ENCODE results near the gene NDUFS3.
"Not testable (repeated sequence)": the region's sequence is repeated elsewhere in the genome, so short reads cannot be mapped to it uniquely, and the experiment has no call there.

Gene NDUFS3

DNA sequence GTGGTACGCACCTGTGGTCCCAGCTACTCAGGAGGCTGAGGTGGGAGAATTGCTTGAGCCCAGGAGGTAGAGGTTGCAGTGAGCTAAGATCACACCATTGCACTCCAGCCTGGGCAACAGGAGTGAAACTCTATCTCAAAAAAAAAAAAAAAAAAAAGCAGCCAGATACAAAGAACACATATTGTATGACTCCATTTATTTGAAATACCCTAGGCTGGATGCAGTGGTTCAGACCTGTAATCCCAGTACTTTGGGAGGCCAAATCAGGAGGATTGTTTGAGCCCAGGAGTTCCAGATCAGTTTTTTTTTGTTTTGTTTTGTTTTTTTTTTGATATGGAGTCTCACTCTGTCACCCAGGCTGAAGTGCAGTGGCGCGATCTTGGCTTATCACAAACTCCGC lies 16.5 kb upstream of the NDUFS3 start:
- not testable (repeated sequence) for DNase-seq

DNA sequence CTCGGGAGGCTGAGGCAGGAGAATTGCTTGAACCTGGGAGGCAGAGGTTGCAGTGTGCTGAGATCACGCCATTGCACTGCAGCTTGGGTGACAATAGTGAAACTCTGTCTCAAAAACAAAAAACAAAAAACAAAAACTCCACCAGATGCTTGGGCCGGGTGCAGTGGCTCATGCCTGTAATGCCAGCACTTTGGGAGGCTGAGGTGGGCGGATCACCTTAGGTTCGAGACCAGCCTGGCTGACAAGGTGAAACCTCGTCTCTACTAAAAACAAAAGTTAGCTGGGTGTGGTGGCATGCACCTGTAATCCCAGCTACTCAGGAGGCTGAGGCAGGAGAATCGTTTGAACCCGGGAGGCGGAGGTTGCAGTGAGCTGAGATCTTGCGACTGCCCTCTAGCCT lies 14.5 kb upstream of the NDUFS3 start:
- not testable (repeated sequence) for DNase-seq

DNA sequence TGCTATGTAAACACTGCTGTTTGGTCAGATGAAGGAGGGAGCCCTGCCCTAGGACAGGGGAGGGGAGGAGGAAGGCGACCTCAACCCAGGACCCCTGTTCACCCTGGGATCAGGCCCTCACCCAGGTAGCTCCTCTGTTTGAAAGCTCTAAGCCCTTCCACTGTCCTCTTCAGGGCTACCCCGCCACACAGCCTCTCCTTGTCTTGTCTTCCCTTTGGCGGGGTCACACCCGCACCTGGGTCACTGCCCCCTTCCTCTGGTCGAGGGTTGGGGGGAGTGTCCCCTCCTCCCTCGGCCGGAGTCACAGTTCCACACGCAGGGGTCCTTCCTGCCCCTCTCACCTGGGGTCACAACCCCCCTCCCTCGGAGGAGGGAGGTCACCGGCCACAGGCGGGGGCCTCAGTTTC lies 13.9 kb upstream of the NDUFS3 start:
- DNase-seq, result peak; percentile 6

DNA sequence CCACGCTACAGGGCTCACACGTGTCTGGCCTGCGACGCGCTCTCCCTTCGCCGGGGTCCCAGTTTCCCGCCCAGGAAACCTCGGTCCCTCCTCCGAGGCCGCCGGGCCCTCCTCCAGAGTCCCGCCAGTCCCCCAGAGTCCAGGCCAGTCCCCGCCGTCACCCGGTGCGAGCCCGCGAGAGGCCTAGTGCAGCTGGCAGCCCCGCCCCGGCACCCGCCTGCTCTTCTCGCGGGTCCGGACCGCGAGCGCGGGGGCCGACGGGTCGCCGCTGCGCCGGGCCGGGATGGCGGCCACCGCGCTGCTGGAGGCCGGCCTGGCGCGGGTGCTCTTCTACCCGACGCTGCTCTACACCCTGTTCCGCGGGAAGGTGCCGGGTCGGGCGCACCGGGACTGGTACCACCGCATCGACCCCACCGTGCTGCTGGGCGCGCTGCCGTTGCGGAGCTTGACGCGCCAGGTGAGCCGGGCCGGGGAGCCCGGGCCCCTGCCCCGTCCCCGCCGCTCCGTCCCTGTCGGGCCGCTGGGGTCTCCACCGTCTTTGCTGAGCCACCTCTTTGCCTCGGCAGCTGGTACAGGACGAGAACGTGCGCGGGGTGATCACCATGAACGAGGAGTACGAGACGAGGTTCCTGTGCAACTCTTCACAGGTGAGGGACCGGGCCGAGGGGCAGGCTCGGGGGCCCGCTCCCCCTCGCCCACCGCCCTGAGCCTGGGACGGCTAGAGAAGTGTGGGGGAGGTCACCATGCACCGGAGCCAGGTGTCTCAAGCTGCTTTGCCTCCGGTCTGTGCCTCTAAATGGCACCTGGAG lies 13.3 kb upstream of the NDUFS3 start, which contains the start of gene PTPMT1:
Gene PTPMT1, plus strand, starts transcription at position 260 of the 809 bp plus-strand sequence. Its CDS starts 24 bp downstream, at position 284.
- DNase-seq, result peak; percentile 73

DNA sequence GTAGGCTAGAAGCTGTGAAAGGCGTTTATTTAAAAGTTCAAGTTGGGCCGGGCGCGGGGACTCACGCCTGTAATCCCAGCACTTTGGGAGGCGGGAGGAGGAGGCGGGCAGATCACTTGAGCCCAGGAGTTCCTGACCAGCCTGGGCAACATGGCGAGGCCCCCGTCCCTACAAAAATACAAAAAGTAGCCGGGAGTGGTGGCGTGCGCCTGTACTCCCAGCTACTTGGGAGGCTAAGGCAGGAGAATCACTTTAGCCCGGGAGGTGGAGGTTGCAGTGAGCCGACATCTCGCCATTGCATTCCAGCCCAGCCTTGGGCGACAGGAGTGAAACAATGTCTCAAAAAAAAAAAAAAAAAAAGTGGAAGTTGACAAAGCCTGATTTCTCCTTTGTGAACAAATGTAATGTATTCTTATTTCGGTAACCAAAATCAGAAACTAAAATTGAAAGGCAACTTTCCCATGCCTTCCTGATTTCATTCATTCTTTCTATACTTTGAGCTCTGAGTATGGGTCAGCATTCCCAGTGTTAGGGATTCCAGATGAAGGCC lies 12.7 kb upstream of the NDUFS3 start:
- DNase-seq, result no peak

DNA sequence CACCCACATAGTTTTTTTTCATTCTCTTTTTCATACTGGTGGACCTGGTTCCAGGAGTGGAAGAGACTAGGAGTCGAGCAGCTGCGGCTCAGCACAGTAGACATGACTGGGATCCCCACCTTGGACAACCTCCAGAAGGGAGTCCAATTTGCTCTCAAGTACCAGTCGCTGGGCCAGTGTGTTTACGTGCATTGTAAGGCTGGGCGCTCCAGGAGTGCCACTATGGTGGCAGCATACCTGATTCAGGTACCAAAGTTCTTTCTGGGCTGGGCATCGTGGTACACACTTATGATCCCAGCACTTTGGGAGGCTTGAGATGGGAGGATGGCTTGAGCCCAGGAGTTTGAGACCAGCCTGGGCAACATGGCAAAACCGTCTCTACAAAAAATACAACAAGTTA lies 9.2 kb upstream of the NDUFS3 start:
- DNase-seq, result no peak

DNA sequence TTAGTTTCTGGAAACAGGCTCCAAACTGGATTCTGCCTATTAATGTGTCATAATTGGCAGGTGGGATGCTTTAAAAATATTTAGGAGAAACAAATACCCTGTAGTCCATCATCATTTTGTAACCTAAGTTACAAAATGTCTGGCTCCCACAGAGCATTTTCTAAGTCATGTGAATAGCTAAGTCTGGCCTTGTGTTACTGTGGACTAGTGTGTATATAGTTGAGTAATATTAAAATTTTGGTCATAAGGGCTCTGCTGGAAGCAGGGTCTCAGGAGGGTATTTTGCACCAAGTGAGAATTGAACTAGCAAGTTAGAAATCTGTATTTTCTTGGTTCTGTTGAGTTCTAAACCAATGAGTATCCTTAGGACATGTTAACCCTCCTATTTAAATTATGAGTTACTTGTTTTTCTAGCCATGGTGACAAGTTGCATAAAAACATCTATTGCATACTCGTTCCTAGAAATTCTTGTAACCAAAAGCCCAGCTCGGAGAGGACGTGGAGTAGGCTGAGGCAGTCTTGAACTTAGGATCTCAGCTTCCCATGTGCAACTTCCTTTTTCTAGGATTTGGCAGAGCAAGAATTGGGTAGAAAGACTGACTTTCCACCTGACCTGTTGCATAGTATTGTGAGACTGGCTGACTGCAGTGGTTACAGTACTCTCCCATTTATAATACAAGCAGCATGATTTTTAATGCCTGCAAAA lies 8.1 kb upstream of the NDUFS3 start:
- no peak for DNase-seq

DNA sequence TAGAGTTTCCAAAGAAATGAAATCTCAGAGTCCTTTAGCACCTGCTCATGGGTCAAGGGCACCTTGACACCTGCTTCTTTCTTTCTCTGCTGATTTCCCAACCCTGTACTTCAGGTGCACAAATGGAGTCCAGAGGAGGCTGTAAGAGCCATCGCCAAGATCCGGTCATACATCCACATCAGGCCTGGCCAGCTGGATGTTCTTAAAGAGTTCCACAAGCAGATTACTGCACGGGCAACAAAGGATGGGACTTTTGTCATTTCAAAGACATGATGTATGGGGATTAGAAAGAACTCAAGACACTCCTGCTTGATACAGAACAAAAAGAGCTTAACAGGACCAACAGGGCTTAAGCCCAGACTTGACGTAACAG lies 7.5 kb upstream of the NDUFS3 start:
- DNase-seq, result no peak

DNA sequence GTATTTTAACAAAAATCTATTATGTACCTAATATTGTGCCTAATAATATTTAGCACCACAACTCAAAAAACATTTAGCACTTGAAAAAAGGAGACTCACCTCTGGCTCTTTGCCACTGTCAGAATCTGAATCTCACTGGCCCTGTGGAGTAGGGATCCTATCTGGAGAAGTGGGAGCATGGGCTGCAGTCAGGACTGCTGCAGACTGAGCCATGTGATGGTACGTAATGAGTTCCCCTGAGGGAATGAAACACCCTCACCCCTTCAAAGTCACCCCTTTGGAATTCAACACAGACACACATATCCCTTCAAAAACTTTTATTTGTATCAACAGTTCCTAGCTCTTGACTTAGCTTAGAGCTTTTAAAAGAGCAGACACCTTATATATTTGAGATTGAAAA lies 7.0 kb upstream of the NDUFS3 start:
- no peak for DNase-seq

DNA sequence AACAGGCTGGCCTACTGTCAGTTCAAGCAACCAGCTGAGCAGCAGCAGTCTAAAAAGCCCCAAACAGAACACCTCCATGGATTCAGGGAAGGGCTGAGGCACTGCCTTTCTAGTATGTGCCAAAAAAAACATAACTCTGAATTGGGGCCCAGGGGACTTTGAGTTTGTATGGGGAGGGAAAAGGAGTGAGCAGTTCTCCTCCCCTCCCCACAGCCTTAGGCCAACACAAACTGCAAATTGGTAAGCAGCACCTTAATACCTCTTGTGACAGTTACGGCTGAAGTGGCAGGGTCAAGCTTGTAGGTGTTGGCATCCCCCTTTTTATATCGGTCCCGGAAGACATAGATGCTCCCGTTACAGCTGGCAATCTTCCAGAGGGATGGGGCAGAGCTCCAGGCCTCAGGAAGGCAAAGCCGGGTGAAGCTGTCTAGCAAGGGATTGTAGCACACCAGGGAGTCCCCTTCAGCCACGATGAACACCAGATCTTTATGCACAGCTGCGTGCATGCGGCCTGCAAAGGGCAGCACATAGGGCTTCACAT lies 6.1 kb upstream of the NDUFS3 start:
- DNase-seq, result no peak

DNA sequence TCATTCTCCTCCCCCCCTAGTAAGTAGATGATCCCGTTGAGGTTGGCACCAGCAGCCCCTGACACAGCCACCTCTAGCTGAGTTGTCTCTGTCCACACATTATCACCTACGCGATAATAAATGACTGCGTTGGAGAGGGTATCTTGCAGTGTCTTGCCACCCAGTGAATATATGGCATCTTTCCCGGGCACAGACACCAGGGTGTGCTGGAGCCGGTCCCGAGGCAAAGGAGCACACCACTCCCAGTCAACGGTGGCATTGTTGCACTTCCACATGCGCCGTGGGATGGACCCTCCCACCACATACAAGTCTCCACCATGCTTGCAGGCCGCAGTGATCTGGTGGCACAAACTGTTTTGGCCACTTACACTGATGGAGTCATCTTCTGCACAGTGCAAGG lies 5.6 kb upstream of the NDUFS3 start:
- no peak for DNase-seq

DNA sequence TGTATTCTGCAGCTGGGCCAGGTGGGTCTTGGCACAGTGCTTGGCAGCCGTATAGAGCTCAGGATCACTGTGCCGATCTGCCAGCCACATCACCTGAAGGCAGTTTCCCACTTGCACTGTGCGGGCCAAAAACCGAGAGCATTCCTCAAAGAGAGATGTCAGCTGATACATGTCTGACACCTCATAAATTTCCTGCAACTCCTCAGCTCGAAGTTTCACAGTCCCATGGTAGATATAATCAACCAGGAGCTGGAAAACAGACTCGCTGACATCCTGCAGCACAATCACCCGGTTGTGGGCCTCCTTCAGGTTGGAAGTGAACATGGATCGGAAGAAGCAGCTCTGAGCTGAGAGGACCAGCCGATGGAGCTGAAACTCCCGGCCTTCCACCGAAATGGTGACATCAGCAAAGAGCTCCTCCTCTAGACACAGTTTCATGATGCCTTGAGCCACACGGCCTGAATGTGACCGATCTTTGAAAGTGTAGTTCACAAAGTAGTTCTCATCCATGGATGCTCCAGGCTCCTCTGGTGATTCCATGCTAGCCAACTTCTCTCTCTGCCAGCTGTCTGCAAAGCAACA lies 1.3 kb upstream of the NDUFS3 start:
- no peak for DNase-seq

DNA sequence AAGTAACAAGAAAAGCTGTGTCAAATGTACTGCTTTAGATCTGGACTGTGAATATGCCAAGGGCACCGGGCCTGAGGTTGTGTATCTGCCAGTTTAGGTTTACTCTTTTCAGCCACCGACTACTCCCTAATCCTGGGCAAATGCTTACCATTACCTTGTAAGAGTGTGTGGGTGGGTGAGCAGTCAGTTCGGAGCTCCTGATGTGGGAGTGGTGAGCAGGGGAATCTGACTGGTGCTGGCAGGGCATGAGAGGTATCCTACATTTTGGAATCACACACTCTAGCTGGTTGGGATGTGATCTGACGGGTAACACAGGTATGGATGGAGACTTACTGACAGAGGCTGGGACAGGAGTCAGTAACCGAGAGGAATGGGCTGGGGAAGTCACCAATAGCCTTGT lies 5.0 kb downstream of the NDUFS3 start:
- DNase-seq, result no peak

DNA sequence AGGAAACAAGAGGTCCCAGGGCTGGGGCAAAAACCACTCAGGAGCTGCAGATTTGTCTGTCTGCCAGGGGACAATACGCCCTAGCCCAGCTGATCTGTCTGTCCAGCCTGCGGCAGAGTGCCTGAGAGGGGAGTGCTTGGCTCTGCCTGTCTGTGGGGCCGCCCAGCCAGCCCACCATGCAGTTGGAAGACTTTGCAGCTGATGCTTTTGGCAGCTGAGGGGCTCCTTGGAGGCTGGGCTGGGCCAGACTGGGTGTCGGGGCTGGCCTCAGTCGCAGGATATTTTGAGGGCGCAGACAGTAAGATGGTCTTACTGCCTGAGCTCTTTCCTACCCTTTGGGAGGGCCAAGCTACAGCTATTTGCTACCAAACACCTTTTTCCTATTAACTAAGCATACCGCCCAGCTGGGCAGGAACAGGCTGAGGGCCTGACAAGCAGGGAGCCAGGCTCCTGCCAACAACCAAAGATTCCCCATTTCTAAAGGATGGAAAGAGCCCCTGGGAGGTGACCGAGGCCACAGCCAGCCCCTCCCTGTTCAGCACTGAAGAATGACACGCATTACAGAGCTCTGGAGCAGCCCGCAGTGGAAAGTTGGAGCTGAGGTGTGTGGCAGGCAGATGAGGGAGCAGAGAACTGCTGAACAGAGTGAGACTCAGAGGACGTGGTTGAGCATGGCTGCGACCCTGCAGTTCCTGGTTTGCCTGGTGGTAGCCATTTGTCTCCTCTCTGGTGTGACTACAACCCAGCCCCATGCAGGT lies 7.4 kb downstream of the NDUFS3 start, which contains the start of gene FAM180B:
Gene FAM180B, plus strand, starts transcription at position 581 of the 758 bp plus-strand sequence. Its CDS starts 91 bp downstream, at position 672.
- DNase-seq, result no peak

DNA sequence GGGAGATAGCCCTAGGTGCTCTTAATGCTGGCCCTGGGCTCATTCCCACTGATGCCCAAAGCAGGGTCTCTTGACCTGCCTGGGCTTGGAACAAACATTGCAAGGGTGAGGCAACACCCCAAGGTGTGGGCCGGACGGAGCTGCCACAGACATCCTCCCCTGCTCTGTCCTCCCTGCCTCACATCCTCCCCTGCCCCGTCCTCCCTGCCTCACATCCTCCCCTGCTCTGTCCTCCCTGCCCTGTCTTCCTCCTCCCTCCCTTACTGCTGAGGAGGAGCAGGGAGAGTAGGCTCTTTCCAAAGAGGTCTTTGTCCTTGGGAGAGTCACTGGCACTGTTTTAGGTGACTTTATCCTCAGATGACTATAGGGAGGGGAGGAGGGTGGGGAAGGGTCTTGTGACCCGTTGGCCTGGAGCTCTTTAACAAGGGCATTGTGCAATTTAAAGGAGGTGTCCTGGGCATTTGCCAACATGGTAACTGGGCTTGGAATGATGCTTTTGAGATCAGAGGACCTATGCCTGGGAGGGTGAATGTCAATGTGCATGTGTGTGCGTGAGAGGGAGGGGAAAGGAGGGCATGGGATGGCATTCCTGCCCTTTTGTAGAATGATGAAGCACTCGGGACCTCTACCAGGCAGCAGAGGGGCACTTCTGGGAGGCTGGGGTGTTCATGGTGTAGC lies 8.3 kb downstream of the NDUFS3 start:
- DNase-seq, result no peak

DNA sequence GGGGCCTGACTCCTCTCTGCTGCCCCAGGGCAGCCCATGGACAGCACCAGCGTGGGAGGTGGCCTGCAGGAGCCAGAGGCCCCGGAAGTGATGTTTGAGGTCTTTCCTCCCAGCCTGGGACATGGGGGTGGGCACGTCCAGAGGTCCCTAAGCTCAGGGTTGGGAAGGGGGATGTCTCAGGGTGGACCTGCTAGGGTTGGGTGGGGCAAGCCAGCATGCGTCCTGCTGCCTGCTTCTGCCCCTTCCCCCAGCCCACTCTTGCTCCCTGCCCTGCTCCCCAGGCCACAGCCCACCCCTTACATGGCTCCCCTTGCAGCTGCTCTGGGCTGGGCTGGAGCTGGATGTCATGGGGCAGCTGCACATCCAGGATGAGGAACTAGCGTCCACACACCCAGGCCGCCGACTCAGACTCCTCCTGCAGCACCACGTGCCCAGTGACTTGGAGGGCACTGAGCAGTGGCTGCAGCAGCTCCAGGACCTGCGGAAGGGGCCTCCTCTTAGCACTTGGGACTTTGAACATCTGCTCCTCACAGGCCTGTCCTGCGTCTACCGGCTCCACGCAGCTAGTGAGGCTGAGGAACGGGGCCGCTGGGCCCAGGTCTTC lies 9.0 kb downstream of the NDUFS3 start:
- DNase-seq, result no peak

DNA sequence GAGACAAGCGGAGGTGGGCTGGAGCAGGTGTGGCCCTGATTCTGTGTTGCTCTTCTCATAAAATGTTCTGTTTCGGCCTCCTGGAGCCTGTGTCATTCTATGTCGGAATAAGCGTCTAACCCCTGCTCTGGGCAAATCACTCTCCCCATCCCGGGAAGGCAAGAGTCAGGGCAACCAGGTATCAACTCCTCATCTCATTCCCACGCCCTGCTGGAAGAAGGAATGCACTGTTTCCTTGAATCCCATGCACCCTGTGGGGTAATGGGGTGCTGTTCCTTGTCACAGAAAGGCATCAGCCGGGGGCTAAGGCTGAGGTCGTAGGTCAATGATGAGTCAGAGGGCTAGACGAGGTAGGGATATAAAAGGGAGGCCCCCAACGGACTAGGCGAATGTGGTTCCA lies 10.2 kb downstream of the NDUFS3 start:
- DNase-seq, result no peak

DNA sequence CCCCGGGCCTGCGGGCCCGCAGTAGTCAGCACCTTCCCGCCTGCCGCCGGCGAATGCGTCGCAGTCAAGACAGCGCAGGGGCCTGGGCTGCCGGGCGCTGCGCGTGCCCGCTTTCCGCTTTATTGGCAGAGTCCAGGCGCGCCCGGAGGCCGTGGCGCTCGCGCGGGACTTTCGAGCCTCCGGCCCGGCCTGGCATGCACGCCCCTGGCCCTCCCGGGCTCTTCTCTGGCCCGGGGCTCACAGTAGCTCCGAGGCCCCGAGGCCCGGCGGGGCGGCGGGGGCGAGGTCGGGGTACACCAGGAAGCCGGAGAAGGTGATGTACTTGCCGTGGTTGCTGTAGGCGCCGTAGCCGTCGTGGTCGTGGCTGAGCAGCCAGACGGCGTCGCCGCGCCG lies 10.7 kb downstream of the NDUFS3 start:
- no peak for DNase-seq

DNA sequence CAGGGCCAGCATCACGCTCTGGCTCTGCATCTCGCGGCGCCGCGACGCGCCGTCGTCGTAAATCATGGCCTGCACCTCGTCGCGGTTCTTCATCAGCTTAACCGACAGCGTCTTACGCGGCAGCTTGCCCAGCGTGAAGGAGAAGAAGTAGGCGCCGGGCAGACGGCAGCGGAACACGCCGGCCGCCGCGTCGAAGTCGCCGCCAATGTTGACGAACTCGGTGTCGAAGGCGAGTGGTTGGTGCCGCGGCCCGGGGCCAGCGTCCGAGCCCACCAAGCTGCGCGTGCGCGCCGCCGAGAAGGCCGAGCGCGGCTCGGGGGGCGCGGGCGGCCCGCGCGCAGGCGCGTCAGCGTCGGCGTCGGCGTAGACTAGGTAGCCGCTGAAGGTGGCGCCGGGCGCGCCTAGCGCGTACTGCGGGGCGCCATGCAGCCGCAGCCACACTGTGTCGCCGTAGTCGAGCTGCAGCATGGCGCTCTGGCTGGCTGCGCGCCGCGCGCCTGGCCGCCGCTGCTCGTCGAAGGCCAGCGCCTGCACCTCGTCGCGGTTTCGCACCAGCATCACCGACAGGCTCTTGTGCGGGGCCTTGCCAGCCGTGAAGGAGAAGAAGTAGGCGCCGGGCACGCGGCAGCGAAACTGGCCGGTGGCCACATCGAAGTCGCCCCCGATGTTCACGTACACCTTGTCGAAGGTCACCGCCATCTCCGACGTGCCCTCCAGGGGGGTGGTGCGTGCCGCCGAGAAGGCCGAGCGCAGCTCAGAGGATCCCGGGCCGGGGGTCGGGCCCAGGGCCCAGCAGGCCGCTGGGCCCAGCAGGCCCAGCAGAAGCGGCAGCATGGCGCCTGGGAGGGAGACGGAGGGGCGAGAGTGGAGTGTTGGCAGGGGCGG lies 11.3 kb downstream of the NDUFS3 start:
- no peak for DNase-seq

DNA sequence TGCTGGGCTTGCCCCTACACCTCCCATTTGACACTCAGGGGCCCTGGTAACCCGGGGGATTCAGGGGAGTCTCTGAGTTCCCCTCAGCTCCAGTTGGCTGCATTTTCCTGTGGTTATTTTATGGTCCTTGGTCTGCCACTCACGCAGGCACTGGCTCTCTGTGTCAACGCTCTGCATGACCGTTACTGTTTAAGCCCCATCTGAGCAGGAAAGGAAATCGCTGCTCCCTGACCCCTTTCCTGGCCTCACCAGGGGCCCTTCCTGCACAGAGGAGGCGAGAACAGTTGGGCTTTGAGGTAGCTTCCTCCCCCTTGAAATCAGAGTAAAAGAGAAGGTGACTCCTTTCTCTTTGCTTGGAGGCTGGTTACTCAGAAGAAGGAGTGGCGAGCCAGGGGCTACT lies 12.9 kb downstream of the NDUFS3 start:
- DNase-seq, result no peak

Data from CD4-positive, alpha-beta T cell treated with Interleukin-6 for 4 hours (primary cell).